HCT116 (cell line): ENCODE results near the gene APOBEC3F. TPM values are rescaled to one million over a fixed set of nuclear protein-coding genes. Genes with fewer than 3 reads are reported as not detected.
"Not testable (repeated sequence)": the region's sequence is repeated elsewhere in the genome, so short reads cannot be mapped to it uniquely, and the experiment has no call there.

Experiments used
- ATAC-seq: fragments of 200-7000 bp; cut with Tn5 transposase; 2 replicates; pipeline ENCODE4 v1.9.1; 2020; ENCODE audit warnings: mild to moderate bottlenecking, moderate library complexity
- Bru-seq: library from RNA; stranded (reverse); fragments of 400-500 nt; gene quantifications from one replicate; lab custom pipeline; 2021; lab: Mats Ljungman, UMichigan
- BruChase-seq, 2 experiments: library from RNA; stranded (reverse); fragments of 400-500 nt; gene quantifications; one replicate each; lab custom pipeline; 2021; lab: Mats Ljungman, UMichigan
- BruUV-seq: library from RNA; stranded (reverse); fragments of 400-500 nt; replicated peaks from 2 replicates; lab custom pipeline; 2021; lab: Mats Ljungman, UMichigan
- CTCF ChIA-PET: fragments of 300-600 bp; sonication (Branson Sonifier 250); formaldehyde crosslinking; loops from one replicate; lab custom pipeline; 2021; ENCODE audit warnings: antibody characterized with exemption; lab: Charles Lee
- POLR2A ChIA-PET: fragments of 300-600, 350-600 bp; sonication (Branson Sonifier 250); formaldehyde crosslinking; loops from one replicate; lab custom pipeline; 2021; ENCODE audit warnings: antibody characterized with exemption; lab: Charles Lee
- RAD21 ChIA-PET, 2 experiments: fragments of 300-600 bp; sonication (Branson Sonifier 250); formaldehyde crosslinking; loops; one replicate each; lab custom pipeline; 2023; ENCODE audit warnings: low total read pairs in 2 of 2; ENCODE audit not compliant: uncharacterized antibody in 2 of 2, unreplicated experiment in 2 of 2, low non-redundant PET in 1 of 2; lab: Charles Lee
- DNase-seq: peaks from one replicate; pipeline ENCODE4 v3.0.0-alpha.2; 2010; ENCODE audit warnings: low read depth, low spot score
- H2AFZ ChIP-seq: fragments of 200-600 bp; shearing (Covaris generic), sonication (generic); 2 replicates; pipeline ENCODE4 v1.6.1; 2017; ENCODE audit warnings: low read depth, mixed run types, mixed read lengths, antibody characterized with exemption, low read length; ENCODE audit not compliant: poor library complexity, severe bottlenecking
- H3K27ac ChIP-seq: 2 replicates; pipeline ENCODE4 v1.5.1; 2012; ENCODE audit warnings: low read depth, low read length
- H3K27me3 ChIP-seq: fragments of 200-600 bp; sonication (generic); 2 replicates; pipeline ENCODE4 v1.6.1; 2016; ENCODE audit warnings: mixed run types, low read length, mixed read lengths; ENCODE audit not compliant: insufficient read depth
- H3K36me3 ChIP-seq, 2 experiments: fragments of 200-500 bp in 1 of 2; fragments of 200-600 bp in 1 of 2; sonication (Bioruptor generic) in 1 of 2; sonication (generic) in 1 of 2; 2 replicates each; pipeline versions ENCODE4 v1.5.1 to v1.6.1; 2014 to 2016; ENCODE audit warnings: low read length in 2 of 2, inconsistent platforms in 1 of 2, mixed read lengths in 1 of 2, mixed run types in 1 of 2; ENCODE audit not compliant: insufficient read depth in 2 of 2, control insufficient read depth in 1 of 2
- H3K4me1 ChIP-seq, 2 experiments: fragments of 200-600 bp in 1 of 2; sonication (generic) in 1 of 2; 2 replicates each; pipeline versions ENCODE4 v1.5.1 to v1.6.1; 2012 to 2017; ENCODE audit warnings: low read length in 2 of 2, inconsistent platforms in 1 of 2, mild to moderate bottlenecking in 1 of 2, mixed read lengths in 1 of 2, mixed run types in 1 of 2, moderate library complexity in 1 of 2; ENCODE audit not compliant: insufficient read depth in 2 of 2, control insufficient read depth in 1 of 2
- H3K4me2 ChIP-seq: fragments of 200-600 bp; sonication (generic); 2 replicates; pipeline ENCODE4 v1.6.1; 2017; ENCODE audit warnings: mixed run types, low read length, mixed read lengths
- H3K4me3 ChIP-seq, 2 experiments: fragments of 200-600 bp in 1 of 2; sonication (generic) in 1 of 2; replicated peaks in 1 of 2; 2 replicates each; pipeline ENCODE4 v1.5.1; 2011 to 2016; ENCODE audit warnings: low read length in 2 of 2, control low read depth in 1 of 2, low read depth in 1 of 2, mild to moderate bottlenecking in 1 of 2, mixed read lengths in 1 of 2, mixed run types in 1 of 2
- H3K79me2 ChIP-seq: fragments of 200-600 bp; sonication (generic); 2 replicates; pipeline ENCODE4 v1.6.1; 2017; ENCODE audit warnings: mild to moderate bottlenecking, mixed run types, low read length, moderate library complexity, mixed read lengths; ENCODE audit not compliant: insufficient read depth
- H3K9ac ChIP-seq: fragments of 200-600 bp; sonication (generic); 2 replicates; pipeline ENCODE4 v1.6.1; 2016; ENCODE audit warnings: low read length, mixed read lengths
- H3K9me2 ChIP-seq: fragments of 200-600 bp; sonication (generic), shearing (Covaris generic); 2 replicates; pipeline ENCODE4 v1.6.1; 2017; ENCODE audit warnings: mixed run types, mild to moderate bottlenecking, moderate library complexity; ENCODE audit not compliant: insufficient read depth
- H3K9me3 ChIP-seq, 2 experiments: fragments of 200-500 bp in 1 of 2; fragments of 200-600 bp in 1 of 2; sonication (Bioruptor generic) in 1 of 2; sonication (generic) in 1 of 2; 2 replicates each; pipeline ENCODE4 v1.6.1; 2014 to 2017; ENCODE audit warnings: low read length in 2 of 2, mixed read lengths in 2 of 2, inconsistent platforms in 1 of 2, low read depth in 1 of 2, mild to moderate bottlenecking in 1 of 2, mixed run types in 1 of 2, moderate library complexity in 1 of 2; ENCODE audit not compliant: control insufficient read depth in 1 of 2, insufficient read depth in 1 of 2
- H4K20me1 ChIP-seq: fragments of 200-600 bp; sonication (generic), shearing (Covaris generic); 2 replicates; pipeline ENCODE4 v1.6.1; 2017; ENCODE audit warnings: mixed run types, mild to moderate bottlenecking, moderate library complexity; ENCODE audit not compliant: insufficient read depth
- POLR2AphosphoS5 ChIP-seq: IDR thresholded peaks from 2 replicates; pipeline ENCODE4 v1.6.1; 2011; ENCODE audit warnings: mild to moderate bottlenecking, low read depth, low read length, moderate library complexity
- TCF7L2 ChIP-seq: IDR thresholded peaks from 2 replicates; pipeline ENCODE4 v1.7.0; 2011; ENCODE audit warnings: borderline replicate concordance, inconsistent platforms; ENCODE audit not compliant: insufficient read depth, insufficient read length; ENCODE audit errors: extremely low read depth
- YY1 ChIP-seq: IDR thresholded peaks from 2 replicates; pipeline ENCODE4 v1.6.1; 2011; ENCODE audit warnings: low read length, low read depth, moderate library complexity, mild to moderate bottlenecking; ENCODE audit not compliant: insufficient replicate concordance; ENCODE audit errors: extremely low read depth
- ZFX ChIP-seq: fragments of 450-650 bp; IDR thresholded peaks from 2 replicates; pipeline ENCODE4 v1.6.1; 2017
- intact Hi-C: fragments of 100-400 bp; cut with micrococcal nuclease; formaldehyde crosslinking; loops from 2 replicates; pipeline ENCODE4 v1.10.0; 2022
- long read RNA-seq: library from polyadenylated mRNA; unstranded; transcript quantifications from one replicate; pipeline ENCODE4 v2.0.0, GENCODE V29; 2021; ENCODE audit not compliant: unreplicated experiment
- polyA plus RNA-seq: library from polyadenylated mRNA; unstranded; fragments of >200 nt; gene quantifications from 2 replicates; pipeline ENCODE4 v1.2.1, GENCODE V29; 2012; ENCODE audit warnings: missing spikeins
- total RNA-seq: library from RNA; stranded (reverse); gene quantifications from one replicate; pipeline ENCODE4 v1.2.1, GENCODE V29; 2021; ENCODE audit not compliant: unreplicated experiment

APOBEC3F gene
- total RNA-seq = 11.1 TPM
- polyA plus RNA-seq = 7.9 and 9.7 TPM in 2 replicates
- percentile 53 among the genes with signal in this experiment for Bru-seq, nascent RNA
- BruChase-seq, experiment 1, labeled RNA remaining after a 6-hour chase = percentile 67 among the genes with signal in this experiment
- BruChase-seq, experiment 2, labeled RNA remaining after a 2-hour chase = percentile 63 among the genes with signal in this experiment
- long read RNA-seq, partial matches to known transcripts = 13 of 19 reads
- long read RNA-seq, other reads (novel, unspliced or antisense) = 3 of 19 reads

DNA sequence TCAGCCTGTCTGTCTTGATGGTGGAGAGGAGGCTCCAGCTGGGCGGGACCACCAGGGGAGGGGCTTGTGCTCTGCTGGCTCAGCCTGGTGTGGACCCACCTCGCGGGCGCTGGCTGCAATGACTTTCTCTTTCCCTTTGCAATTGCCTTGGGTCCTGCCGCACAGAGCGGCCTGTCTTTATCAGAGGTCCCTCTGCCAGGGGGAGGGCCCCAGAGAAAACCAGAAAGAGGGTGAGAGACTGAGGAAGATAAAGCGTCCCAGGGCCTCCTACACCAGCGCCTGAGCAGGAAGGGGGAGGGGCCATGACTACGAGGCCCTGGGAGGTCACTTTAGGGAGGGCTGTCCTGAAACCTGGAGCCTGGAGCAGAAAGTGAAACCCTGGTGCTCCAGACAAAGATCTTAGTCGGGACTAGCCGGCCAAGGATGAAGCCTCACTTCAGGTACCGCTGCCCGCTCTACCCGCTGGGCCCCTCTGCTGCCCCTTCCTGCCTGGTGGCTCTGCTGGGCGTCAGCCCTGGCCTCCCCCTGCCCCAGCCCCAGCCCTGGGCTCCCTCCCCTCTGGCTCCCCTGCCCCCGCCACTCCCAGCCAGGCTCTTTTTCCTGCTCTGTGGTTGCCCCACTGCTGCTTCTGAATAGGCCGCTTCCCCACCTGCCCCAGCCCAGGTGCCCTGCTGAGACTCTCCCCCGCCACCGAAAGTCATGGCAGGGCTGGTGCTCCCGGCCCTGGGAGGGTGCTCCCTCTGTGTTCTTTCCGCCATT lies at the start of gene APOBEC3F:
Gene APOBEC3F (plus strand): TSS at position 327 of the 759 bp plus-strand sequence. CDS start 97 bp downstream, at position 424.
- Histone ChIP-seq H3K27ac (peak within 1 kb of the TSS; percentile 87), H3K4me1 (peaks cover 16 to 19% of the 10 kb centered on the region in 2 experiments; a peak in 3 of 4 replicates), H3K4me3 (peak within 1 kb of the TSS; percentile 75 to 77), H3K4me2 (peak within 1 kb of the TSS; percentile 94), H3K9ac (peak within 1 kb of the TSS; percentile 65)
- H3K27me3 ChIP-seq, POLR2A ChIA-PET, H3K36me3 ChIP-seq, H3K9me2 ChIP-seq, RAD21 ChIA-PET, H3K9me3 ChIP-seq, CTCF ChIA-PET, H3K79me2 ChIP-seq, H4K20me1 ChIP-seq, H2AFZ ChIP-seq, BruUV-seq, intact Hi-C loops: not testable (repeated sequence)
- peak; percentile 16 for DNase-seq
- TF ChIP-seq YY1 (peak; percentile 10), TCF7L2 (peak; percentile 26), POLR2AphosphoS5 (peak; percentile 53), ZFX (peak; percentile 19; the same call in 1 of the 2 replicates)
- peak; percentile 92 for ATAC-seq

DNA sequence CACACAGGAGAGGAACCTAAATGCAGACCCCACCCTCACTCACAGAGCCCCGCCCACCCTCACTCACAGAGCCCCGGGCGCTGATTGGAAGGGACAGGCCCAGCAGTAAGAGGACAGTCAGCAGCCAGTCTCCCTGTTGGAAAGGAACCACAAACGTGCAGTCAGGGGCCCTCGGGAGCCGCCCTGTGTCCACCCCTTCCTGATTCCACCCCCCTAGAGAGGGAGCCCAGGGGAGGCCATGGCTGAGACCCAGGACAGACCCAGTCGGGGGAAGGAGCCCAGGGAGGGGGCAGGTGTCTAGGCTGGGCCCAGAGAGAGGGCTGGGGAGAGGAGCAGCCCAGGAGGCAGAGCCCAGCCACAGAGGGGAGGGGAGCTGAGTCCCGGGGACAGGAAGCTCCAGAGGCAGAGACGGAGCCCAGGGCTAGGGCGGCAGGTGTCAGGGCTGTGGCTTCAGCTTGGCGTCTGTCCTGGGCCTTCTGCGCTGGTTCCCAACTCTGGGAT lies 47.7 kb upstream of the APOBEC3F start:
- H3K27ac ChIP-seq, RAD21 ChIA-PET, H3K9me3 ChIP-seq, H3K9ac ChIP-seq, H3K4me1 ChIP-seq, H2AFZ ChIP-seq, H3K36me3 ChIP-seq, BruUV-seq, H4K20me1 ChIP-seq, CTCF ChIA-PET, H3K4me2 ChIP-seq, H3K79me2 ChIP-seq, H3K9me2 ChIP-seq, H3K4me3 ChIP-seq, H3K27me3 ChIP-seq, DNase-seq, intact Hi-C loops, POLR2A ChIA-PET: not testable (repeated sequence)
- peak; percentile 67; the same call in 1 of the 2 replicates for ATAC-seq
